Activated CD4-positive, alpha-beta memory T cell treated with anti-CD3 and anti-CD28 coated beads, Interleukin-2, amount 10 ng/mL, durations not matched to agents 7 days and 5 days (primary cell): ENCODE results near the gene CFAP77. TPM values are rescaled to one million over a fixed set of nuclear protein-coding genes. Genes with fewer than 3 reads are reported as not detected.
"Not testable (repeated sequence)": the region's sequence is repeated elsewhere in the genome, so short reads cannot be mapped to it uniquely, and the experiment has no call there.

ENCODE experiments used
- CTCF ChIA-PET: fragments of 350-600 bp; sonication (Branson Sonifier 250); formaldehyde crosslinking; loops from one replicate; lab custom pipeline; 2021; ENCODE audit warnings: antibody characterized with exemption, inconsistent platforms; lab: Charles Lee
- POLR2A ChIA-PET: fragments of 350-600 bp; sonication (Branson Sonifier 250); formaldehyde crosslinking; loops from one replicate; lab custom pipeline; 2021; ENCODE audit warnings: antibody characterized with exemption; lab: Charles Lee
- DNase-seq: peaks from one replicate; pipeline ENCODE4 v3.0.0-alpha.2; 2020
- H3K27ac Mint-ChIP-seq: one replicate; pipeline ENCODE4 v1.8.0; 2021; ENCODE audit warnings: mild to moderate bottlenecking, mixed read lengths
- H3K27me3 Mint-ChIP-seq: one replicate; pipeline ENCODE4 v1.8.0; 2021; ENCODE audit warnings: mixed read lengths
- H3K36me3 Mint-ChIP-seq: one replicate; pipeline ENCODE4 v1.8.0; 2021; ENCODE audit warnings: low read depth, mixed read lengths
- H3K4me1 Mint-ChIP-seq: one replicate; pipeline ENCODE4 v1.8.0; 2021; ENCODE audit warnings: mixed read lengths
- H3K4me3 Mint-ChIP-seq: one replicate; pipeline ENCODE4 v1.8.0; 2021; ENCODE audit warnings: mild to moderate bottlenecking, mixed read lengths
- H3K9me3 Mint-ChIP-seq: one replicate; pipeline ENCODE4 v1.8.0; 2021; ENCODE audit warnings: mixed read lengths
- total RNA-seq, 2 experiments: library from RNA; stranded (reverse); gene quantifications; one replicate each; pipeline ENCODE4 v1.2.3, GENCODE V29; 2021

CFAP77 gene
- total RNA-seq = not detected

DNA sequence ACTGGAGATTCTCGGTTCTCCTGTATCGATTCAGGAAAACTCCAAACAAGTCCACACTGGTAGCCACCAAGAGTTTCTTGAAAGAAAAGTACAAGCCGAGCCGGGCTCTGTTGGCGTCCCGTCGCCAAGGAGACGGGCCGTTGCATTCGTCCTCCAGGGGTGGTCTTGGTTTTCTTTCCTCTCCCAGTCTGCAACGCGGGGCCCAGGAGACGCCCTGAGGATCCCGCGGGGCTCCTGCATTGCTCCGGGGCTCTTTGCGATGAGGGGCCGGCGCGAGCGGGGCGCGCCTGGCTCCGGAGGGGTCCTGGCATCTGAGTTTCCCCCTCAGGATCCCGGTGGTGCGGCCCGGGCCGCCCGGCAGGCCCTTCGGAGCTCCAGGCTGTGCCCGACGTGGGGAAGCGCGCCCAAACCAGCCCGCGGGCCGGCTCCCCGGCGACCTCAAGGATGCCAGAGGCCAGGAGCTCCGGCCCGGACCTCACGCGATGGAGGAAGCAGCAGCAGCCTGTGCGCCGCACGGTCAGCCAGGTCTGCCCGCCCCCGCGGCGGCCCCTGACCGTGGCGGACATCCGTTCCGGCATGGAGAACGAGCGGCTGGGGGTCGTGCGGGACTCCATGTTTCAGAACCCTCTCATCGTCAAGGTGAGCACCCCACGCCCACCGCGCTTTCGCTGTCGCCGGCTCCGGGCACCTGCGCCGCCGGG lies at the start of gene CFAP77:
Gene CFAP77, plus strand, starts transcription at position 384 of the 701 bp plus-strand sequence. Its CDS starts 61 bp downstream, at position 445.
- H3K4me3 Mint-ChIP-seq = peak within 1 kb of the TSS; percentile 44
- H3K9me3 Mint-ChIP-seq = no peaks in the 10 kb centered on the region
- CTCF ChIA-PET = interaction anchor here (0.9 kb wide), 1 partner anchor 356 kb away, joined by 5 read pairs; no protein-coding TSS in a partner anchor
- POLR2A ChIA-PET = interaction anchor here (1.0 kb wide), 1 partner anchor 260 kb away, joined by 3 read pairs; the partner anchor contains the start of genes DDX31 and GTF3C4
- peaks cover 8% of the 10 kb centered on the region for H3K36me3 Mint-ChIP-seq
- peaks cover 53% of the 10 kb centered on the region for H3K27me3 Mint-ChIP-seq
- H3K27ac Mint-ChIP-seq = no peak within 1 kb of the TSS
- DNase-seq = peak; percentile 44
- peaks cover 41% of the 10 kb centered on the region for H3K4me1 Mint-ChIP-seq

- H3K4me1 Mint-ChIP-seq = peaks cover 4% of the 10 kb centered on the region
- CTCF ChIA-PET = no interaction called here
- no peaks in the 10 kb centered on the region for H3K36me3 Mint-ChIP-seq
- no peak for DNase-seq
- no peak overlapping the region for H3K27ac Mint-ChIP-seq
- POLR2A ChIA-PET = interaction anchor here (1.4 kb wide), 1 partner anchor 9 kb away, joined by 7 read pairs; the partner anchor contains the start of gene SETX
- H3K27me3 Mint-ChIP-seq = peaks cover 2% of the 10 kb centered on the region
- H3K4me3 Mint-ChIP-seq = no peak overlapping the region
- H3K9me3 Mint-ChIP-seq = no peaks in the 10 kb centered on the region
Measured at GRCh38 chr9:132364068-132364467, 45.9 kb upstream of the CFAP77 start.

DNA sequence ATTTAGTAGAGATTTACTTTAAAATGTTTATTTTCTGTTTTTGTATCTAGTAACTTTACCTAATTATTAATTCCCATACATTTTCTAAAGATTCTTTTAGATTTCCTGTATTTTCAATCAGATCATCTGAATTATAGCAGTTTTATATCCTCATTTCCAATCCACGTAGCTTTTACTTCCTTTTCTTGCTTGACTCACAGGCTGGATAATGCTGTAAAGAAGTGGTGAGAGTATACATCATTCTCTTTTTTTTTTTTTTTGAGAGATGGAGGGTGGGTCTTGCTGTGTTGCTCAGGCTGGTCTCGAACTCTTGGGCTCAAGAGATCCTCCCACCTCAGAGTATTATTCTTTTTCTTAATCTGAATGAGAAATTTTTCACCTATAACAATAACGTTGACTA lies 44.0 kb upstream of the CFAP77 start:
- no peak overlapping the region for H3K27ac Mint-ChIP-seq
- no peaks in the 10 kb centered on the region for H3K4me1 Mint-ChIP-seq
- H3K27me3 Mint-ChIP-seq = no peaks in the 10 kb centered on the region
- CTCF ChIA-PET = no interaction called here
- no peak overlapping the region for H3K4me3 Mint-ChIP-seq
- no peak for DNase-seq
- H3K36me3 Mint-ChIP-seq = no peaks in the 10 kb centered on the region
- no peaks in the 10 kb centered on the region for H3K9me3 Mint-ChIP-seq
- POLR2A ChIA-PET = no interaction called here

- Mint-ChIP-seq H3K36me3 (no peaks in the 10 kb centered on the region), H3K27me3 (no peaks in the 10 kb centered on the region), H3K4me3 (no peak overlapping the region), H3K27ac (no peak overlapping the region), H3K4me1 (no peaks in the 10 kb centered on the region), H3K9me3 (no peaks in the 10 kb centered on the region)
- no peak for DNase-seq
- ChIA-PET CTCF (no interaction called here), POLR2A (no interaction called here)
Measured at GRCh38 chr9:132366481-132366880, 43.5 kb upstream of the CFAP77 start.

DNA sequence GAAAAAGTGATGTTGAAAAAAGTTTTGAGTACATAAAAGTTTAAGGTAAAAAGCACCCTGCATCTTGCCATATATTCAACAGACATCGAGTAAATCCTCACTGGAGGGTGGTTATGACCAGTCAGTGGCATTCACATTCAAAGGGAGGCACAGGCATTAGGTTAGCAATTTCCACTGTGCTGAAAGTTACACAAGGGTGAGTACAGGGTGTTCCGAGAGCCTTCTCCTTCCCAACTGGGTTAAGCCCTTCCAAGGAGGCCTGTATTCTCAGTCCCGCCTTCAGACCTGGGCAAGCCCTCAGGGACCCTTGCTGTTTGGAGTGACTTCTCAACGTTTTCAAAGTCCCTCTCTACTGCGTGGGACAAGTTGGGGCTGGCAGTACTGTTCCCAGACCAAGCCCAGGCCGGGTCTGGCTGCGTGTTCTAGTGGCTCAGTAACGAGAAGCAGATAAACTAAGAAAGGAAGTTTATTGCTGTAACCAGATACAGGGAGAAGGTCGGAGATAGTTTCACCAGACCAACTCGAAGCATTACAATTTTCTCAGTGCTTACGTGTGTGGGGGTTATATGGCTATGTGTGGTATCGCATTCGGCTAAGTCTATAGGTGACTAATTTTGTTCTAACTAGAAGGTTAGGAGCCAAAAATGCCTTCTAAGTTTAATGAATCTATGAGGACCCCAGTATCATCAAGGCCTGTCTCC lies 42.2 kb upstream of the CFAP77 start:
- POLR2A ChIA-PET = interaction anchor here (1.1 to 1.3 kb wide), 2 partner anchors 16 to 302 kb away, joined by 3 to 4 read pairs; partner anchors contain the start of gene DDX31
- CTCF ChIA-PET = no interaction called here
- H3K27ac Mint-ChIP-seq = no peak overlapping the region
- DNase-seq = no peak
- no peaks in the 10 kb centered on the region for H3K9me3 Mint-ChIP-seq
- H3K27me3 Mint-ChIP-seq = no peaks in the 10 kb centered on the region
- peaks cover 12% of the 10 kb centered on the region for H3K4me1 Mint-ChIP-seq
- no peak overlapping the region for H3K4me3 Mint-ChIP-seq
- H3K36me3 Mint-ChIP-seq = peaks cover 3% of the 10 kb centered on the region

GRCh38 chr9:132369421-132369820 lies 40.6 kb upstream of the CFAP77 start:
- peaks cover 22% of the 10 kb centered on the region for H3K4me1 Mint-ChIP-seq
- no peak overlapping the region for H3K4me3 Mint-ChIP-seq
- POLR2A ChIA-PET = no interaction called here
- no peak for DNase-seq
- H3K27me3 Mint-ChIP-seq = no peaks in the 10 kb centered on the region
- peaks cover 3% of the 10 kb centered on the region for H3K36me3 Mint-ChIP-seq
- CTCF ChIA-PET = no interaction called here
- H3K9me3 Mint-ChIP-seq = no peaks in the 10 kb centered on the region
- no peak overlapping the region for H3K27ac Mint-ChIP-seq

- ChIA-PET CTCF (interaction anchor here (1.1 kb wide), 1 partner anchor 134 kb away, joined by 3 read pairs; no protein-coding TSS in a partner anchor), POLR2A (no interaction called here)
- no peaks in the 10 kb centered on the region for H3K27me3 Mint-ChIP-seq
- peaks cover 26% of the 10 kb centered on the region for H3K4me1 Mint-ChIP-seq
- no peak overlapping the region for H3K27ac Mint-ChIP-seq
- peaks cover 9% of the 10 kb centered on the region for H3K36me3 Mint-ChIP-seq
- no peak for DNase-seq
- H3K4me3 Mint-ChIP-seq = no peak overlapping the region
- no peaks in the 10 kb centered on the region for H3K9me3 Mint-ChIP-seq
Measured at GRCh38 chr9:132370592-132370991, 39.4 kb upstream of the CFAP77 start.

GRCh38 chr9:132372177-132373095 lies 37.6 kb upstream of the CFAP77 start:
- Mint-ChIP-seq H3K27ac (peak overlapping the region; percentile 70), H3K36me3 (peaks cover 9% of the 10 kb centered on the region), H3K27me3 (no peaks in the 10 kb centered on the region), H3K4me3 (no peak overlapping the region), H3K9me3 (no peaks in the 10 kb centered on the region), H3K4me1 (peaks cover 28% of the 10 kb centered on the region)
- POLR2A ChIA-PET = interaction anchor here (0.6 to 2.2 kb wide), 7 partner anchors 9 to 210 kb away, joined by 3 to 13 read pairs (median 3); partner anchors contain the start of genes NTNG2 and SETX
- no peak for DNase-seq
- CTCF ChIA-PET = interaction anchor here (0.6 to 1.2 kb wide), 4 partner anchors 22 to 617 kb away, joined by 3 read pairs; no protein-coding TSS in a partner anchor

- POLR2A ChIA-PET = not testable (repeated sequence)
Measured at GRCh38 chr9:132377769-132378168, 32.2 kb upstream of the CFAP77 start.

DNA sequence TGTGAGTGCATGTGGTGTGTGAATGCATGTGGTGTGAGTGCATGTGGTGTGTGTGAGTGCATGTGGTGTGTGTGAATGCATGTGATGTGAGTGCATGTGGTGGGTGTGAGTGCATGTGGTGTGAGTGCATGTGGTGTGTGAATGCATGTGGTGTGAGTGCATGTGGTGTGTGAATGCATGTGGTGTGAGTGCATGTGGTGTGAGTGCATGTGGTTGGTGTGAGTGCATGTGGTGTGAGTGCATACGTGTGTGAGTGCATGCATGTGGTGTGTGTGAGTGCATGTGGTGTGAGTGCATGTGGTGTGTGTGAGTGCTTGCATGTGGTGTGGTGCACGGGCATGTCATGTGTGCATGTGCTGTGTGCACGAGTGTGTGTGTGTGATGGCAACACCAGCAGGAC lies 31.6 kb upstream of the CFAP77 start:
- H3K4me3 Mint-ChIP-seq, H3K27ac Mint-ChIP-seq, H3K27me3 Mint-ChIP-seq, CTCF ChIA-PET, H3K9me3 Mint-ChIP-seq, DNase-seq, POLR2A ChIA-PET: not testable (repeated sequence)
- Mint-ChIP-seq H3K4me1 (peaks cover 26% of the 10 kb centered on the region), H3K36me3 (peaks cover 26% of the 10 kb centered on the region)

More at GRCh38 chr9:132377769-132378168, 32.2 kb upstream of the CFAP77 start:
- H3K4me3 Mint-ChIP-seq, H3K27ac Mint-ChIP-seq, DNase-seq, H3K27me3 Mint-ChIP-seq, CTCF ChIA-PET, H3K9me3 Mint-ChIP-seq: not testable (repeated sequence)
- Mint-ChIP-seq H3K4me1 (peaks cover 27% of the 10 kb centered on the region), H3K36me3 (peaks cover 21% of the 10 kb centered on the region)

DNA sequence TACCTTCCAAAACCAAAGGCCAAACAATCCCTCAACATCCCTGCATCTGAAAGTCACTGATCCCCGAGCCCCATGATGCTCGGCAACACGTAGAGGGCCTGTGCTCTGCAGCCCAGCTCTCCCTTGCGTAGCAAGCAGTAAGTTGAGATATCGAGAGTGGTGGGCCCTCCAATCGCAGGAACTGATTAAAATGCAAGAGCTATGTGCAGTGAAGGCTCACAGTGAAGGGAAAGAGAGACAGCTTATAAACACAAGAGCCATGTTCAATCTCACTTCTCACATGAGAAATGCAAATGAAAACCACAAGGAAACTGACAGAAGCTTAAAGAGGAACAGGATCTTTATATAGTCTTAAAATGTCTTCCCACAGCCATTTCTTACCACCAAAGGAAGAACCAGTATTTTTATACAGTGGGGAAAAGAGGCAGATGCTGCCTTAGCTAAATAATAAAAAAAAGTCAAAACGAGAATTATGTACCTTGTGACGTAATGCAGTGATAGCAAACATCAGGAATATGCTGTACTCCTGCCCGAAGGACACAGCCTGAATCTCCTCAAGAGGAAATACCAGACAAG lies 28.0 kb upstream of the CFAP77 start:
- H3K4me1 Mint-ChIP-seq = peaks cover 27% of the 10 kb centered on the region
- peaks cover 57% of the 10 kb centered on the region for H3K36me3 Mint-ChIP-seq
- no peak for DNase-seq
- H3K27ac Mint-ChIP-seq = peak overlapping the region; percentile 28
- H3K9me3 Mint-ChIP-seq = no peaks in the 10 kb centered on the region
- H3K4me3 Mint-ChIP-seq = no peak overlapping the region
- ChIA-PET CTCF (no interaction called here), POLR2A (interaction anchor here (0.8 to 1.8 kb wide), 2 partner anchors 10 to 27 kb away, joined by 3 to 7 read pairs; partner anchors contain the start of gene SETX)
- H3K27me3 Mint-ChIP-seq = no peaks in the 10 kb centered on the region

DNA sequence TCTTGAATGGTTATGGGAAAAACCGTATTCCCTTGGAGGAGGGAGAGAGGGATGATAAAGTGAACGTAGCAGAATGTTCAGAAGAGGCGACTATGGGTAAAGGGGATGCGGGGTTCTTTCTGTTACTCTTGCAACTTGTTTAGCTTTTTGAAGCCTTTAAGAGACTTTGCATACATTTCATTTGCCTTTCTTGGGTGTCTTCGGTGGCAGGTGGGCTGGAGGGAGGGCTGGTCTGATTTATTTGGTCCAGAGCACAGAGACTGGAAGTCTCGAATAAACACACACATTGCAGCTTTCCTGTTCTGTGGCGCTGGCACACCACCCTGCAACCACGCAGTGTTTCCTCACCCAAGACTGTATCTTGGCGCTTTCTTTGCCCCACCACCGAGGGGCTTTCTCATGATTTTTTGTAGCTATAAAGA lies 26.5 kb upstream of the CFAP77 start:
- H3K9me3 Mint-ChIP-seq = no peaks in the 10 kb centered on the region
- ChIA-PET POLR2A (interaction anchor here (1.3 to 1.8 kb wide), 3 partner anchors 11 to 30 kb away, joined by 3 to 7 read pairs (median 7); partner anchors contain the start of gene SETX), CTCF (interaction anchor here (0.6 to 1.4 kb wide), 3 partner anchors 30 to 401 kb away, joined by 3 to 4 read pairs (median 3); no protein-coding TSS in a partner anchor)
- peak overlapping the region; percentile 0 for H3K27ac Mint-ChIP-seq
- H3K4me1 Mint-ChIP-seq = peaks cover 27% of the 10 kb centered on the region
- H3K27me3 Mint-ChIP-seq = no peaks in the 10 kb centered on the region
- no peak for DNase-seq
- H3K4me3 Mint-ChIP-seq = no peak overlapping the region
- H3K36me3 Mint-ChIP-seq = peaks cover 69% of the 10 kb centered on the region
